HK-2 (cell line): Measurements from ENCODE around the gene COMMD10.
"Not testable (repeated sequence)": the region's sequence is repeated elsewhere in the genome, so short reads cannot be mapped to it uniquely, and the experiment has no call there.

Experiments
- DNase-seq: peaks from one replicate; pipeline ENCODE4 v3.0.0-alpha.2; 2018; ENCODE audit not compliant: unreplicated experiment

Gene COMMD10

DNA sequence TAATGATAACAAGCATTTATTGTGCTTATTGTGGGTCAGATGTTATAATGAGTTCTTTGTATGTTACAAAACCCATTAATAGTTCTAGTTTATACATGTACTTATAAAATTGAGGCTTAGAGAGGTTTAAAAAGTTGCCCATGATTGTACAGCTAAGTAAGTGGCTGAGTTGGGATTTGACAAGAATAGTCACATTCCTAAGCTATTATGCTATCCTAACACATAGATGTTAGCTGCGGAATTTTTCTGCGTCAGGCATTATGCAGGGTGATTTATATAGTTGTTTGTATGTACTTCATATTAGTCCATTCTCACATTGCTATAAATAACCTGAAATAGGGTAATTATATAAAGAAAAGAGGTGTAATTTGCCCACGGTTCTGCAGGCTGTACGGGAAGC lies 12.5 kb downstream of the COMMD10 start:
- no peak for DNase-seq

DNA sequence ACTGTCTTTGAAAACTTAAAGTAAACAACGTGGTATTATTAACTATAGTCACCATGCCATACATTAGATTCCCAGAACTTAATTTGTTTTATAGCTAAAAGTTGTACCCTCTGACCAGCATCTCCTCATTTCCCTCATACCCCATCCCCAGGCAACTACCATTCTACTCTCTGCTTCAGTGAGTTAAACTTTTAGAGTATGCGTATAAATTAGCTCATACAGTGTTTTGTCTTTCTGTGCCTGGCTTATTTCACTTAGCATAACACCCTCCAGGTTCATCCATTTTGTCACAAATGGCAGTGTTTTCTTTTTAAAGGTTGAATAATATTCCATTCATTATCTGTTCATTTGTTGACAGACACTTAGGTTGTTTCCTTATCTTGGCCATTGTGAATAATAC lies 14.2 kb downstream of the COMMD10 start:
- no peak for DNase-seq

DNA sequence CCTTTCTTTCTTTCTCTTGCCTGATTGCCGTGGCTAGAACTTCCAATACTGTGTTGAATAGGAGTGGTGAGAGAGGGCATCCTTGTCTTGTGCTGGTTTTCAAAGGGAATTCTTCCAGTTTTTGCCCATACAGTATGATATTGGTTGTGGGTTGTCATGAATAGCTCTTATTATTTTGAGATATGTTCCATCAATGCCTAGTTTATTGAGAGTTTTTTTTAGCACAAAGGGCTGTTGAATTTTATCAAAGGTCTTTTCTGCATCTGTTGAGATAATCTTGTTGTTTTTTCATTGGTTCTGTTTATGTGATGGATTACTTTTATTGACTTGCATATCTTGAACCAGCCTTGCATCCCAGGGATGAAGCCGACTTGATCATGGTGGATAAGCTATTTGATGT lies 20.1 kb downstream of the COMMD10 start:
- DNase-seq = not testable (repeated sequence)

GRCh38 chr5:116115163-116115562 lies 30.3 kb downstream of the COMMD10 start:
- DNase-seq = no peak

DNA sequence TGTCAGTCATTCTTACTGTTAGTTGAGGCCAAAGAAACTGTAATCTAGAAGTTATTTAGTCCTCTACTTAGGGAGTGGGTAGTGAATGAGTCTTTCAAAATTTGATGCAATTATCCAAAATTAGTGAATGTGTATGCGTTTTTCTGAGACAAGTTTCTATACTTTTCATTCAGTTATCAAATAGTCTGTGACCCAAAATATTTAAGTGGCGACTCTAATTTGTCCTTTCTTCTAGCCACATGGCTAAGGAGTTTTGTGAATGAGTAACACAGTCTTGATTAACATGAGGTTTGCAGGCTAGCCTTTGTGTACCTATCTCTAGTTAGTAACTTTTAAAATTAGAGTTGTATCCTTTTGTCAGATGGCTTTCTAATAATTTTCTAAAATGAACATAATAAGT lies 45.6 kb downstream of the COMMD10 start:
- DNase-seq = no peak

- no peak for DNase-seq
Measured at GRCh38 chr5:116130976-116131375, 46.2 kb downstream of the COMMD10 start.

GRCh38 chr5:116133281-116133680 lies 48.5 kb downstream of the COMMD10 start:
- DNase-seq = no peak

- no peak for DNase-seq
Measured at GRCh38 chr5:116135344-116135743, 50.5 kb downstream of the COMMD10 start.

DNA sequence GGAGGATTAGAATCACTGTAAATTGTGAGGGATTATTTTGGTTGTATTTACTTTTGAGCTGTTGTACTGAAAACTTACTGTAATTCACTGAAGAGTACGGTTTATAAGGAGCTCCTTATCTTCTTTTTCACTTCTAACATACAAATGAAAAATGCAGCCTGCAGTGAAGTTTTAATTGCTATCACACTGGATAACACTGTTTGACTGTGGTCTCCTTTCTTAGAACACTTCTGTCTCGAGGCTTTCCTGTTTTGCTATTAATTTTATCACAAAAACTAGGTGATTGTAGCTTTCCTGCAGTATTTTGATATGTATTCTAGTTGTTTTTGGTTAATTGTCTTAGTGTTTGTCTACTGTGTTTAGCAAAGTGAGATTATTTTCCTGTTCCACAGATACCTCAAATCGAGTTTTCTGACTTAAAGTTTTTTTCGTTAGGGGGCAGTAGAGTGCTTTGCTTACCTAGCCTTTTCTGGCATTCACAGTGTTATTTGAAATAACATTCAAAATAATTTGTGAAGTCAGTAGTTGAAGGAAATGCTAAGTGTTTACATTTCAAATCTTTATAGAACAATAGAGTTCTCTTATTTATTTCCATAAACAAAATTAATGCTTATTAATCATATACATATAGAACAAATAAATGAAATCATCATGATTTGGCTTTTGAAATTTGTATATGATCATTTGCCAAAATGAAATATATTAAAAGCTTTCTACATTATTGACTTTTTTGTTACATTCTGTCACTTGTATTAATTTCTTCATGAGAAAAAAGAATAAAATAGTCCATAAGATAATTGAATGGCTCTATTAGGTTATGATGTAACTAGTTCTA lies 52.9 kb downstream of the COMMD10 start:
- DNase-seq = no peak

GRCh38 chr5:116142495-116142894 lies 57.7 kb downstream of the COMMD10 start:
- no peak for DNase-seq

- no peak for DNase-seq
Measured at GRCh38 chr5:116144103-116144502, 59.3 kb downstream of the COMMD10 start.

- no peak for DNase-seq
Measured at GRCh38 chr5:116144991-116145390, 60.2 kb downstream of the COMMD10 start.

DNA sequence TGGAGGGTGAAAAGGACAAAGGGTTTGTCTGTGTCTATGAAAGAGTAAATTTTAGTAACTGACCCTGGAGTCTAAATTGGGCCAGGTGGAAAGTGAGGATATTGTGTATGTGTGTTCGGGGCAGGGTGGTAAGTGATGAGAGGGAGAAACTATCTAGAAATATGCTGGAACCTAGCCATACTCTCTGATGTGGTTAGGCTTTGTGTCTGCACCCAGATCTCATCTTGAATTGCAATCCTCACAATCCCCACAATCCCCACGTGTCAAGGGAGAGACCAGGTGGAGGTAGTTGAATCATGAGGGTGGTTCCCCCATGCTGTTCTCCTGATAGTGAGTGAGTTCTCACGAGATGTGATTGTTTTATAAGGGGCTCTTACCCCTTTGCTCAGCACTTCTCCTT lies 60.6 kb downstream of the COMMD10 start:
- DNase-seq = no peak

- DNase-seq = no peak
Measured at GRCh38 chr5:116152169-116152568, 67.3 kb downstream of the COMMD10 start.

GRCh38 chr5:116153687-116154174 lies 68.9 kb downstream of the COMMD10 start:
- no peak for DNase-seq

DNA sequence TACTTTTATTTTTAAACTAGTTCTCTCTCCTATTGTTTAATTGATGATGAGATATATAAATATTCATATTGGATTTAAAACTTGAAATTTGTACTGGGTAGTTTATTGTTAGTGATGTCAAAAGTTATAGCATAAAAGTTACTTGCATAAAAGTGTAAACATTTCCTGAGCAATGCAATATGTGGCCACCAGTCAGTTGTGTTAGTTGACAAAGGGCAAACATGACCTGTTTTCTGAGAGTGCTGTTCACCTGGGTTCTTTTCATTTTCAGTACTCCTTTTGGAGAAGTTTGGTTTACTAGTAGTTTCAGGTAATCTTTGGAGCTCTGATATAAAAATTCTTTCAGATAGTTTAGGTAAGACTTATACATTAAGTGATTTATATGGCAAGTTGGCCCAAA lies 69.4 kb downstream of the COMMD10 start:
- DNase-seq = no peak

DNA sequence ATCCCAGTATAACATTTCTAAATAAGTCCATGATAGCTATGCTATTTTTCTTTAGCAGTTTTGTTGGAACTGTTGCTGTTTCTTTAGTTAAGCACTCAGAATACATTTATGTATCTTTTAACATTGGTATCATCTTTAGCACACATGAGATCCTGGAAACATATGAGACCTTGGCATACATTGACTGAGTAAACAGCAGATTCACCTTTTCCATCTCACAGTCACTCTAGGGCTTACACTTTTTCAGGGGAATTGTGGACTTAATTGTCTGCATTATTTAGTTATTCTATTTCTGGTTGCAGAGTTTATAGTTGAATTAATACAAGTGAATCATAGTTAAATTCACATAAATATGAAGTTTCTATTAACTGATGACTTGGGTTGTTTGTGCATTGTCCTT lies 70.1 kb downstream of the COMMD10 start:
- DNase-seq = no peak

- no peak for DNase-seq
Measured at GRCh38 chr5:116157902-116158301, 73.1 kb downstream of the COMMD10 start.

- DNase-seq = no peak
Measured at GRCh38 chr5:116159006-116159405, 74.2 kb downstream of the COMMD10 start.

- DNase-seq = no peak
Measured at GRCh38 chr5:116174111-116174510, 89.3 kb downstream of the COMMD10 start.

DNA sequence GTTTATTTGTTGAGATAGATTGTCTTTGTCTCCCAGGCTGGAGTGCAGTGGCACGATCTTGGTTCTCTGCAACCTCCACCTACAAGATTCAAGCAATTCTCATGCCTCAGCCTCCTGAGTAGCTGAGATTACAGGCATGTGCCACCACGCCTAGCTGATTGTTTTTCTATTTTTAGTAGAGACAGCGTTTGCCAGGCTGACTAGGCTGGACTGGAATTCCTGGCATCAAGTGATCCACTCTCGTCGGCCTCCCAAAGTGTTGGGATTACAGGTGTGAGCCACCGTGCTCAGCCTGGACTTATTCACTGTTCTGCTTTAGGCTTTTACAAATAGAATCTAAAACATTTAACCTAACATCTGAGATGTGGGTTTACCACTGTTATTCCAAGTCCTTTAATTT lies 91.3 kb downstream of the COMMD10 start:
- DNase-seq = no peak

DNA sequence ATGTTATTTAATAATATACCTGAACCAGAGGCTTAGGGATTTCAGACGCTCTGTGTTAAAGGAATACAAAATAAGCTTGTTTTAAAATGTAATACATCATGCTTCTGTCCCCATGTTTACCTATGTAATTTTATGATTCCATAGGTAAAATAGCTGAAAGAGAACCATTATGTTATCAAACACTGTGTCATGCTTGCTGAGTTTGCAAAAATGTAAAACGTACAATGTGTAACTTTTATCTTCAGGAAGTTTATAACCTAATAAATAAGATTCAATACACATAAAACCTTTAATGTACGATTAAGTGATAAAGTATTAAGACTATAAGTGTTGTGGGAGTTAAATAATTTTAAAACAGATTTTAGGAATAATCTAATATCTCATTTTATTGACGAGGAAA lies 94.1 kb downstream of the COMMD10 start:
- no peak for DNase-seq

DNA sequence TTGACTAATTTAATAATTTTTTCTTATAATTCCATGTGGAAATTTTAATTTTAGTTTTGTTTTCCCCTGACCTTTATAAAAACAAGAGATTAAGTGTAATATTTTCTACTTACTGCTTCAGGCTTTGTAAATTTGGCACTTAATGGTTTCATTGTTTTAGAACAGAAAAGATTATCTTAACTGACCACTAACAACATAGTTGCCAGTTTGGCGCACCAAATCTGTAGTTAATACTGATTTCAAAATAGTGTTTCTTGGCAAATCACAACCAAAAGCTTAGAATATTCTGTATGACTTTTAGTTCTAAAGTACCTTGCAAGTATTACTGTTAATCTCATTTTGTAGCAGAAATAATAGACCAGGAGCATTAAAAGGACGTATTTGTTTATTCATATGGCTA lies 124.3 kb downstream of the COMMD10 start:
- DNase-seq = no peak

GRCh38 chr5:116212225-116212624 lies 127.4 kb downstream of the COMMD10 start:
- no peak for DNase-seq
